HFFc6 (cell line): ENCODE measurements around the gene SZRD1. TPM values are rescaled to one million over a fixed set of nuclear protein-coding genes. Genes with fewer than 3 reads are reported as not detected.

ENCODE experiments used
- DNase-seq: peaks from one replicate; pipeline ENCODE4 v3.0.0-alpha.2; 2018
- H3K27ac Mint-ChIP-seq: 2 replicates; pipeline ENCODE4 v1.8.0; 2020; ENCODE audit warnings: mild to moderate bottlenecking, mixed read lengths
- H3K27me3 Mint-ChIP-seq: 2 replicates; pipeline ENCODE4 v1.8.0; 2021; ENCODE audit warnings: mild to moderate bottlenecking, moderate library complexity, mixed read lengths; ENCODE audit not compliant: insufficient read depth
- H3K36me3 Mint-ChIP-seq: 2 replicates; pipeline ENCODE4 v1.8.0; 2021; ENCODE audit warnings: low read depth, mixed read lengths
- H3K4me1 Mint-ChIP-seq: 2 replicates; pipeline ENCODE4 v1.8.0; 2020; ENCODE audit warnings: low read depth, mixed read lengths
- H3K4me3 Mint-ChIP-seq: 2 replicates; pipeline ENCODE4 v1.8.0; 2020; ENCODE audit warnings: mild to moderate bottlenecking, moderate library complexity, mixed read lengths
- H3K9me3 Mint-ChIP-seq: 2 replicates; pipeline ENCODE4 v1.8.0; 2020; ENCODE audit warnings: mild to moderate bottlenecking, mixed read lengths
- long read RNA-seq: library from polyadenylated mRNA; unstranded; transcript quantifications from one replicate; pipeline ENCODE4 v2.0.0, GENCODE V29; 2019
- total RNA-seq, 6 experiments: library from RNA; stranded (reverse); fragmentation: NEBNext Ultra II Directional; extraction: Animal tissue kit (Norgen Biotek cat#: 25700); gene quantifications; 2 replicates in 1 of 6; 3 replicates in 5 of 6; pipeline ENCODE4 v1.2.3, GENCODE V29; 2021
- TF ChIP-seq, protein P1 (sequence below): fragments of 200-600 bp; sonication (generic); IDR thresholded peaks from 2 replicates; pipeline ENCODE4 v1.5.0; 2021; ENCODE audit warnings: antibody characterized with exemption, mild to moderate bottlenecking

The SZRD1 gene, protein sequence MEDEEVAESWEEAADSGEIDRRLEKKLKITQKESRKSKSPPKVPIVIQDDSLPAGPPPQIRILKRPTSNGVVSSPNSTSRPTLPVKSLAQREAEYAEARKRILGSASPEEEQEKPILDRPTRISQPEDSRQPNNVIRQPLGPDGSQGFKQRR
- total RNA-seq, result 100 to 1,000 TPM; 210 to 246 (median 229) TPM
- long read RNA-seq, transcript SZRD1-203 (4 exons, 892 nt), result minor isoform, 11 of 104 reads
- long read RNA-seq, transcript SZRD1-202 (3 exons, 3,447 nt), result major isoform, 36 of 104 reads
- long read RNA-seq, transcript SZRD1-201 (4 exons, 3,636 nt), result minor isoform, 12 of 104 reads
- long read RNA-seq, transcript SZRD1-210 (3 exons, 3,401 nt), result minor isoform, 25 of 104 reads
- long read RNA-seq, partial matches to known transcripts, result 3 of 104 reads
- long read RNA-seq, other reads (novel, unspliced or antisense), result 16 of 104 reads

DNA sequence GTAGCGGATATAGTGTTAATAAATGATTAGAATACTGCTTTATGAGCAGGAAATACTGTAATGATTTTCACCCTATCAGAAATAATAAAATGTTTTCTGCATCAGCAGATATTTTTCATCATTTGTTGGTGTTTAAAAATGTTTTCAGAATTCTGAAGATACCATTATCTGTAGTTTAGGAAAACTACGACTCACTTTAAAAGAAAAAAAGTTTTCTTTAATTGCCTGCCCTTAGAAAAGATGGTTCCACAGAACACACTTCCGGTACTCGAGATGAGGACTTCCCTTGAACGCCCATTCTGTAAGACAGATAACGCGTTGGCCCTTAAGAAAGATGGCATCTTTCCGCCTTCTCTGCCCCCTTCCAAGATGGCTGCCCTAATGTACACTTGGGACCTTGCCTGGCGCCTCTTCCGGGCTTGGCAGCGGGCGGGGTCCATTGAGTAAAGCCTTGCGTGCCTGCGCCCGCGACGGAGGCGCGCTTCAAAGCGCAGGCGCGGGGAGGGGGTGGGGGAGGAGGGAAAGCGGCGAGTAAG lies at the start of gene SZRD1:
Gene SZRD1, plus strand, starts transcription at position 521 of the 536 bp plus-strand sequence. CDS start 16 bp downstream, outside the sequence.
- Mint-ChIP-seq H3K36me3 (peaks cover 15% of the 10 kb centered on the region), H3K27me3 (peaks cover 2% of the 10 kb centered on the region), H3K27ac (peak within 1 kb of the TSS; percentile 98), H3K9me3 (no peaks in the 10 kb centered on the region), H3K4me1 (peaks cover 30% of the 10 kb centered on the region), H3K4me3 (peak within 1 kb of the TSS; percentile 98)
- TF ChIP-seq, protein P1, sequence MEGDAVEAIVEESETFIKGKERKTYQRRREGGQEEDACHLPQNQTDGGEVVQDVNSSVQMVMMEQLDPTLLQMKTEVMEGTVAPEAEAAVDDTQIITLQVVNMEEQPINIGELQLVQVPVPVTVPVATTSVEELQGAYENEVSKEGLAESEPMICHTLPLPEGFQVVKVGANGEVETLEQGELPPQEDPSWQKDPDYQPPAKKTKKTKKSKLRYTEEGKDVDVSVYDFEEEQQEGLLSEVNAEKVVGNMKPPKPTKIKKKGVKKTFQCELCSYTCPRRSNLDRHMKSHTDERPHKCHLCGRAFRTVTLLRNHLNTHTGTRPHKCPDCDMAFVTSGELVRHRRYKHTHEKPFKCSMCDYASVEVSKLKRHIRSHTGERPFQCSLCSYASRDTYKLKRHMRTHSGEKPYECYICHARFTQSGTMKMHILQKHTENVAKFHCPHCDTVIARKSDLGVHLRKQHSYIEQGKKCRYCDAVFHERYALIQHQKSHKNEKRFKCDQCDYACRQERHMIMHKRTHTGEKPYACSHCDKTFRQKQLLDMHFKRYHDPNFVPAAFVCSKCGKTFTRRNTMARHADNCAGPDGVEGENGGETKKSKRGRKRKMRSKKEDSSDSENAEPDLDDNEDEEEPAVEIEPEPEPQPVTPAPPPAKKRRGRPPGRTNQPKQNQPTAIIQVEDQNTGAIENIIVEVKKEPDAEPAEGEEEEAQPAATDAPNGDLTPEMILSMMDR, result no peak
- peak; percentile 98 for DNase-seq

DNA sequence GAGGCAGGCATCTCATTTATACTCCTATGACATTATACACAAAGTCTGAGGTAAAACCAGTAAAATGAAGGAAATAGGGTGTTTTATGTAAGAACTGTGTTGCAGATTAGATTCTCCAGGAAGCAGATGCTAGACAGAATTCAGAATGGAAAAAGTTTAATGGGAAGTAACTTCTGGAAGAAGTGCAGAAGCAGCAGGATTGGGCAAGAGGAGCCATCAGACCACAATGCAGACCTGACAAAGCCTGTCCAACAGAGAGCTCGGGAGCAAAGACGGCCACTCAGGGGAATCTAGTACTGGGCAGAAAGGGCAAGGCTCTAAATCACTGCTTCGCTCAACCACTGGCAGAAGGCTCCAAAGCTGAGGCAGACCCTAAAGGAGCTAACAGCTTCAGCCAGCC lies 48.5 kb upstream of the SZRD1 start:
- no peak overlapping the region for H3K4me3 Mint-ChIP-seq
- H3K36me3 Mint-ChIP-seq, result peaks cover 5% of the 10 kb centered on the region; the same call in 1 of the 2 replicates
- TF ChIP-seq, protein P1, result no peak
- no peak overlapping the region for H3K27ac Mint-ChIP-seq
- no peak for DNase-seq
- H3K4me1 Mint-ChIP-seq, result peaks cover 14% of the 10 kb centered on the region
- no peaks in the 10 kb centered on the region; the same call in 1 of the 2 replicates for H3K27me3 Mint-ChIP-seq
- H3K9me3 Mint-ChIP-seq, result no peaks in the 10 kb centered on the region

DNA sequence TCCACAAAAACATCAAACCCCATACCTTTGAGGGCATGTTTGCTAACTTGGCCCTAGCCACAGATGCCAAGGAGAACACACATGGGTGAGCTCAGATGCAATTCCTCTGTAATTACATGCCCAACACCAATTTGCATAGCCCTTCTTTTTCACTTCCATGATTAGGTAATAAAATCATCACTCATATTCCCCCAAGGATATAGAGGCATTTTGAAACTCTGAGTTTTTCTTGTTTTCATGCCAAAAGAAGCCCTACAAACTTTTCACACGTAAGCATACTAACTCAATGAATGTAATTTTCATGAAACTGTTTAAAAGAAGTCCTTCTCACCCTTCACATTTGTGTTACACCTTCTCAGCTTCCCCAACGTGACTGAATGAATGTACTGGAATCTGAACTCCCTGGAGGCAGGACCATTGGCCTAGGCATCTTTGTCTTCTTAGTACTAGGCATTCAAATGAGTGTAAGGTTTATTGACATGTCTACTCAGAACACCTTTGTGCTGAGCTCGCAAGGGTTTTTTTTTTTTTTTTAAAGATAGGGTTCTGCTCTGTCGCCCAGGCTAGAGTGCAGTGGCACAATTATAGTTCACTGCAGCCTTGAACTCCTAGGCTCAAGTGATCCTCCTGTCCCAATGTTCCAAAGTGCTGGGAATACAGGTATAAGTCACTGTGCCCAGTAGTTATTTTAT lies 45.7 kb upstream of the SZRD1 start:
- H3K36me3 Mint-ChIP-seq, result no peaks in the 10 kb centered on the region
- DNase-seq, result no peak
- no peaks in the 10 kb centered on the region for H3K9me3 Mint-ChIP-seq
- H3K4me3 Mint-ChIP-seq, result no peak overlapping the region
- peaks cover 2% of the 10 kb centered on the region; the same call in 1 of the 2 replicates for H3K27me3 Mint-ChIP-seq
- TF ChIP-seq, protein P1, result no peak
- peaks cover 27% of the 10 kb centered on the region for H3K4me1 Mint-ChIP-seq
- no peak overlapping the region for H3K27ac Mint-ChIP-seq

DNA sequence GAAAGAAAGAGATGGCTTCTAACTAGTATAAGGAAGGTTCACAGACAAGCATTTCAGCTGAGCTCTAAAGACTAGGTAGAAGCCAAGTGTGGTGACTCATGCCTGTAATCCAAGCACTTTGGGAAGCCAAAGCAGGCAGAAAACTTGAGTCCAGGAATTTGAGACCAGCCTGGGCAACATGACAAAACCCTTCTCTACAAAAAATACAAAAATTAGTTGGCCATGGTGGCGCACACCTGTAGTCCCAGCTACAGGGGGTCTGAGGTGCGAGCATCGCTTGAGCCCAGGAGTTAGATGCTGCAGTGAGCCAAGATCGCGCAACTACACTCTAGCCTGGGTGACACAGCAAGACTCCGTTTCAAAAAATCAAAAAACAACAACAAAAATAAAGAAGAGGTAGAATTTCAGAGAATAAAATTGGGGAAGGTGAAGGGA lies 42.6 kb upstream of the SZRD1 start:
- Mint-ChIP-seq H3K27ac (peak overlapping the region; percentile 56; the same call in 1 of the 2 replicates), H3K4me1 (peaks cover 28% of the 10 kb centered on the region), H3K4me3 (no peak overlapping the region), H3K9me3 (no peaks in the 10 kb centered on the region), H3K27me3 (peaks cover 2% of the 10 kb centered on the region; the same call in 1 of the 2 replicates), H3K36me3 (peaks cover 7% of the 10 kb centered on the region; the same call in 1 of the 2 replicates)
- TF ChIP-seq, protein P1, result no peak
- peak; percentile 74 for DNase-seq

DNA sequence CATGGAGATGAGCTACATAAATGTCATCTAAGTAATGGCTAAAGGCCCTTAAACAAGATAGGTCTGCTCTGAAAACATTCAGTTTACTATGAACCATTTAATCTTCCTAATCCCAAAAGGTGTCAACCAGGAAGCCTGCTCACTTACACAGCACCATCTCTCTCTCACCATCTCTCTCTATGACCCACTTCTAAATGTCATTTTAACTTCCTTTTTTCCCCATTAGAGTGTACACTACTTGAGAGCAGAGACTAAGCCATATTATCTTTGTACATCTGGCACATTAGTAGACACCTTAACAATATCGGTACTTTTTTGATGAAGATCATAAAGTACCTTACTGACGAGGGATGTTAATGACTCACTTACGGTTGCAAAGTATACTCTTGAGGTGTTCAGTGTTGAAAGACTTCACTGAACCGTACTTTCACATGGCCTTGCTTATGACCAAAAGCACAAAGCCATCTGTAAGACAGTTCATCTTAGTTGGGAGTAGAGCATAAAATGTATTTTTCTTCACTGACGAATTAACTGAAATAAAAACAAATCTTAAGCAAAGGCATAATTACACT lies 40.1 kb upstream of the SZRD1 start:
- H3K36me3 Mint-ChIP-seq, result peaks cover 7% of the 10 kb centered on the region; the same call in 1 of the 2 replicates
- no peak for DNase-seq
- H3K27ac Mint-ChIP-seq, result no peak overlapping the region
- H3K9me3 Mint-ChIP-seq, result no peaks in the 10 kb centered on the region
- TF ChIP-seq, protein P1, result no peak
- H3K4me3 Mint-ChIP-seq, result no peak overlapping the region
- H3K4me1 Mint-ChIP-seq, result peaks cover 20% of the 10 kb centered on the region
- peaks cover 2% of the 10 kb centered on the region; the same call in 1 of the 2 replicates for H3K27me3 Mint-ChIP-seq
